ENCODE data around the gene POLR1H.

DNA sequence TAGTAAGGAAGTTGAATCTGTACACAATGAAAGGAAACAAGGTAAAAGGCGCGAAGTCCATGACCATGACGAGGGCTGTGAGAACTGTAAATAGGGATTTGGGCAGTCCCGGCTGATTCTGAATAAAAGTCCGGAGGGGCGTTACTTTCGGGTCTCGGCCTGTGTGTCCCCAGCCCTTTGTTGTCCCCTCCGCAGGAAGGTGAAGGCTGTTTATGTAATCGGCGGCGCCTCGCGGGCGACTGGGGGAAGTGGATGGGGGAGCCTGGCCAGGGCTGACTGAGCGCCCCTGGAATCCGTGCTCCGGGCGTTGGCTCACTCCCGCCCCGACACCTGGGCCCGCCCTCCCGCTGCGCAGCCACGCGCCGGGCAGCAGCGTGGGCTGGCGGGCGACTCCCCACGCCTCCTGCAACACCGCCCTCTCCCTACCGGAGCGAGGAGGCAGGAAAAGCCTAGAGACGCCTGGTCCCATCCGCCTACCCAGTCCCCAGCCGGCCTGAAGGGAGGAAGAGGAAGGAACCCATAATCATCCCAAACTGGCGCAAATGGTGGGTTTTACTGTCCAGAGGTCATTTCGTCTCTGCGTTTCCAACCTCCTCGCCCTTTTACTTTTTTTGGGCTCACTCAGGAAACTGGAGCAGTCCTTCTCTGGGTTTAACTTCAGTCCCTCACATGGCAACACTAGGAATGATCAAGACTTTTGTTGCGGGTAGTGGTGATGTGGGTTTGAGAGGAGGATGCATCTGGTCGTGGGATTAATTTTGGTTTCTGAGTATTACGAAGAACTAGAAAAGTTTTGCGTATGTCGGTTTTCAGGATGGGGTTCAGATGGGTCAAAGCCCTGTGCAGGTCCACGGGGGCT, 39.7 kb downstream of the POLR1H start:
- TF ChIP-seq CTCF (IDR thresholded peaks at IDR 0.05; ENCODE audit: insufficient read depth, low read depth, low read length) (no peak), EZH2 (IDR thresholded peaks at IDR 0.05; ENCODE audit: insufficient read depth, low read length) (peak; percentile 65)

Data from astrocyte (in vitro differentiated cells and primary cell).